ENCODE measurements around the gene SPATC1L.

Gene SPATC1L

DNA sequence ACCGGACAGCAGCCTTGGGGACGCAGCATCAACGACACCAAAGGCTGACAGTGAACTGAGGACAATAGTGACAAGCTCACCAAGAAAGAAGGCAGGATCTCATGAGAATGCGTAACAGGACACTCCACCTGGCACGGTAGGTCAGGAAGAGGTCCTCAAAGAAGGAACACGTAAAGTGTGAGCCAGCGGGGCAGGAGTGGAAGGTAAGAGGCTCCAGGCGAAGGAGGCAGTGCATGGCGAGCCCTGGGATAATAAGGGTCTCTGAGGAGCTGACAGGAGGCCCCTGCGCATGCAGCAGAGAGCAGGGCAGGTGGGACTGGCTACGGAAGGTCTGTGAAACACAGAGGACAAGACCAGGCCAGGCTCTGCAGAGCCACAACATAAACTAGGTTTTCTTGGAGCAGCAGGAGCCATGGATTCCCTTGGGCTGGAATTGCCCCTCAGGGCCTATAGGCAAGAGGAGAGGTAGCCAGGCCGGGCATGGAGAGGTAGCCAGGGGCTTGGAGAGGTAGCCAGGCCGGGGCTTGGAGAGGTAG is 36.1 kb upstream of the SPATC1L start:
- Histone ChIP-seq H3K4me3 (replicated peaks; ENCODE audit: insufficient read depth, low read length) (no peak overlapping the region), H3K27ac (replicated peaks) (no peak overlapping the region), H3K27me3 (ENCODE audit: insufficient read depth, poor library complexity, severe bottlenecking) (no peaks in the 10 kb centered on the region)
- DNase-seq (ENCODE audit: low read depth in 1 of 2, low spot score in 1 of 2): no peak
- TF ChIP-seq, protein P1, sequence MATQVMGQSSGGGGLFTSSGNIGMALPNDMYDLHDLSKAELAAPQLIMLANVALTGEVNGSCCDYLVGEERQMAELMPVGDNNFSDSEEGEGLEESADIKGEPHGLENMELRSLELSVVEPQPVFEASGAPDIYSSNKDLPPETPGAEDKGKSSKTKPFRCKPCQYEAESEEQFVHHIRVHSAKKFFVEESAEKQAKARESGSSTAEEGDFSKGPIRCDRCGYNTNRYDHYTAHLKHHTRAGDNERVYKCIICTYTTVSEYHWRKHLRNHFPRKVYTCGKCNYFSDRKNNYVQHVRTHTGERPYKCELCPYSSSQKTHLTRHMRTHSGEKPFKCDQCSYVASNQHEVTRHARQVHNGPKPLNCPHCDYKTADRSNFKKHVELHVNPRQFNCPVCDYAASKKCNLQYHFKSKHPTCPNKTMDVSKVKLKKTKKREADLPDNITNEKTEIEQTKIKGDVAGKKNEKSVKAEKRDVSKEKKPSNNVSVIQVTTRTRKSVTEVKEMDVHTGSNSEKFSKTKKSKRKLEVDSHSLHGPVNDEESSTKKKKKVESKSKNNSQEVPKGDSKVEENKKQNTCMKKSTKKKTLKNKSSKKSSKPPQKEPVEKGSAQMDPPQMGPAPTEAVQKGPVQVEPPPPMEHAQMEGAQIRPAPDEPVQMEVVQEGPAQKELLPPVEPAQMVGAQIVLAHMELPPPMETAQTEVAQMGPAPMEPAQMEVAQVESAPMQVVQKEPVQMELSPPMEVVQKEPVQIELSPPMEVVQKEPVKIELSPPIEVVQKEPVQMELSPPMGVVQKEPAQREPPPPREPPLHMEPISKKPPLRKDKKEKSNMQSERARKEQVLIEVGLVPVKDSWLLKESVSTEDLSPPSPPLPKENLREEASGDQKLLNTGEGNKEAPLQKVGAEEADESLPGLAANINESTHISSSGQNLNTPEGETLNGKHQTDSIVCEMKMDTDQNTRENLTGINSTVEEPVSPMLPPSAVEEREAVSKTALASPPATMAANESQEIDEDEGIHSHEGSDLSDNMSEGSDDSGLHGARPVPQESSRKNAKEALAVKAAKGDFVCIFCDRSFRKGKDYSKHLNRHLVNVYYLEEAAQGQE (IDR thresholded peaks at IDR 0.05; ENCODE audit: insufficient replicate concordance, low read depth): no peak
- TF ChIP-seq SPI1 (IDR thresholded peaks at IDR 0.05; ENCODE audit: borderline replicate concordance, low read depth) (no peak), POLR2AphosphoS5 (IDR thresholded peaks at IDR 0.05; ENCODE audit: low read depth) (no peak), GABPA (IDR thresholded peaks at IDR 0.05; ENCODE audit: low read depth) (no peak)
- TF ChIP-seq, protein P2, sequence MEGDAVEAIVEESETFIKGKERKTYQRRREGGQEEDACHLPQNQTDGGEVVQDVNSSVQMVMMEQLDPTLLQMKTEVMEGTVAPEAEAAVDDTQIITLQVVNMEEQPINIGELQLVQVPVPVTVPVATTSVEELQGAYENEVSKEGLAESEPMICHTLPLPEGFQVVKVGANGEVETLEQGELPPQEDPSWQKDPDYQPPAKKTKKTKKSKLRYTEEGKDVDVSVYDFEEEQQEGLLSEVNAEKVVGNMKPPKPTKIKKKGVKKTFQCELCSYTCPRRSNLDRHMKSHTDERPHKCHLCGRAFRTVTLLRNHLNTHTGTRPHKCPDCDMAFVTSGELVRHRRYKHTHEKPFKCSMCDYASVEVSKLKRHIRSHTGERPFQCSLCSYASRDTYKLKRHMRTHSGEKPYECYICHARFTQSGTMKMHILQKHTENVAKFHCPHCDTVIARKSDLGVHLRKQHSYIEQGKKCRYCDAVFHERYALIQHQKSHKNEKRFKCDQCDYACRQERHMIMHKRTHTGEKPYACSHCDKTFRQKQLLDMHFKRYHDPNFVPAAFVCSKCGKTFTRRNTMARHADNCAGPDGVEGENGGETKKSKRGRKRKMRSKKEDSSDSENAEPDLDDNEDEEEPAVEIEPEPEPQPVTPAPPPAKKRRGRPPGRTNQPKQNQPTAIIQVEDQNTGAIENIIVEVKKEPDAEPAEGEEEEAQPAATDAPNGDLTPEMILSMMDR (IDR thresholded peaks at IDR 0.05; ENCODE audit: insufficient read depth, low read length): no peak

DNA sequence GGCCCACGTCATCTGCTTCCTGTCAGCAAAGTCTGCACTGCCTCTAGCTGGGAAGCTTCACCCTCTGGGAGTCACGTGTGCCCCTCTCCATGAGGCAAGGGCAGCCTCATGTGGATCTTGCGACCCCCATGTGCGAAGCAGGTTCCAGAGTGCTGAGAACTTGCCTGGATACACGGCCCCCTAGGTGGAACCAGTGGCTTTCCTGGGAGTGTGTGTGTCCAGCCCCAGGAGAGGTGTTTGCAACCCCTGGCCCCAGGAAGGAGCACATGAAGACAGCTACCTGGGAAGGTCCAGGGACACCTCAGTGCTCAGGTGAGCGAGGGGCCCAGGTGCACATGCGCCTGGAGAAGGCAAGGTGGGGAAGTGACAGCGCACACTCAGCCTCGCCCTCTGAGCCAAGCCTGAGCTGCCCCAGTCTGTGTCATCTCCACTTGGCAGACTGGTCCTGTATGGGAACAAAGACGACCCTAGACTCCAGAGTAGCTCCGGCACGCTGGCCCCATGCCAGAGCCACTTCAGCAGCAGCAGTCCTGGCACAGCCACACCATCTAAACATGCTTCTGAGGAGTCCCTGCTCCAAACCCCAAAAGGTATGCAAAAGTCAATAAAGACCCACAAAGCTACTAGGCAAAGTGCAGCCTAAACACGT is 35.5 kb upstream of the SPATC1L start:
- Histone ChIP-seq H3K27ac (replicated peaks) (no peak overlapping the region), H3K27me3 (ENCODE audit: insufficient read depth, poor library complexity, severe bottlenecking) (no peaks in the 10 kb centered on the region), H3K4me3 (replicated peaks; ENCODE audit: insufficient read depth, low read length) (no peak overlapping the region)
- TF ChIP-seq SPI1 (IDR thresholded peaks at IDR 0.05; ENCODE audit: borderline replicate concordance, low read depth) (no peak), GABPA (IDR thresholded peaks at IDR 0.05; ENCODE audit: low read depth) (no peak), POLR2AphosphoS5 (IDR thresholded peaks at IDR 0.05; ENCODE audit: low read depth) (no peak)
- TF ChIP-seq, protein P1 (IDR thresholded peaks at IDR 0.05; ENCODE audit: insufficient replicate concordance, low read depth): no peak
- TF ChIP-seq, protein P2 (IDR thresholded peaks at IDR 0.05; ENCODE audit: insufficient read depth, low read length): no peak
- no peak for DNase-seq (ENCODE audit: low read depth in 1 of 2, low spot score in 1 of 2)

DNA sequence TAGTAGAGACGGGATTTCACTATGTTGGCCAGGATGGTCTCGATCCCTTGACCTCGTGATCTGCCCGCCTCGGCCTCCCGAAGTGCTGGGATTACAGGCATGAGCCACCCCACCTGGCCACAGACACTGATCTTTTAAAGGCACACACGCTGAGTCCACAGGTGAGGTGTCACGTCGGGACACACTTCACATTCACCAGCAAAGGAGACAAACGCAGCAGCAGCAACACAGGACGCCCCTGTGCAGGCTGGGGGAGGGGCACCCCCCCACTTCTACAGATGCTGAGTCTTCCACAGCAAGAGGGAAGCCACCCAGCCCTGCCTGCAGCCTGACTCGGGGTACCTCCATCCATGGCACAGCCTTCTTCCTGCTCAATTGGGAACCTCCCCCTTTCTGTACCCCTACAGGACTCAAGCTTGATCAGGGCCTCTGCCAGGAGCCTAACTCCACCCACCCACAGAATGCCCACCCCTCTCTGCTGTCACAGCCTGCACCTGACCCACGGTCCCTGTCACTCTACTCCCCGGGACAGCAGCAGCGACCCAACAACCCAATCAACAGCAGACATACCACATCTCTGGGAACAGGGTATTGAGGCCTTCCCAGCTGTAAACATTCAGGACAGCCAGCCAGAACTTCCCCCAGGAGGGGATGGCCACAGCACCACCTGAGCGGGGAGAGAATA is 34.8 kb upstream of the SPATC1L start:
- TF ChIP-seq, protein P2 (IDR thresholded peaks at IDR 0.05; ENCODE audit: insufficient read depth, low read length): no peak
- TF ChIP-seq GABPA (IDR thresholded peaks at IDR 0.05; ENCODE audit: low read depth) (no peak), POLR2AphosphoS5 (IDR thresholded peaks at IDR 0.05; ENCODE audit: low read depth) (no peak), SPI1 (IDR thresholded peaks at IDR 0.05; ENCODE audit: borderline replicate concordance, low read depth) (no peak)
- TF ChIP-seq, protein P1 (IDR thresholded peaks at IDR 0.05; ENCODE audit: insufficient replicate concordance, low read depth): no peak
- Histone ChIP-seq H3K27me3 (ENCODE audit: insufficient read depth, poor library complexity, severe bottlenecking) (no peaks in the 10 kb centered on the region), H3K27ac (replicated peaks) (no peak overlapping the region), H3K4me3 (replicated peaks; ENCODE audit: insufficient read depth, low read length) (no peak overlapping the region)
- no peak for DNase-seq (ENCODE audit: low read depth in 1 of 2, low spot score in 1 of 2)
